NCI-H510A treated with DMSO at 0.1 percent for 48 hours (cell line): ENCODE measurements around the gene PGF.

Source experiments
- DNase-seq: peaks from one replicate; lab custom pipeline; 2025; lab: John Stamatoyannopoulos, UW

The PGF gene

GRCh38 chr14:74956280-74957072, 1.1 kb upstream of the PGF start:
- DNase-seq, result no peak

DNA sequence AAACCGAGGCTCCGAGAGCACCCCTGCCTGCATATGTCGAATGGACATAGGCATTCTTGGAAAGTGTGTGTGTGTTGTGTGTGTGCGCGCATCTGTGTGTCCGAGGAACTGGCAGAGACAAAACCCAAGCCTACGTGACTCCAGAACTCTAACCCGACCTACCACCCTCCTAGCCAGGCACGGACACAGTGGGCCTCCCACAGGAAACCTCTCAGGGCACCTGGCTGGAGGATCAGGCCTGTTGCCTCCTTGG, 556 bp upstream of the PGF start:
- no peak for DNase-seq

- no peak for DNase-seq
These were observed 509 bp downstream of the PGF start for GRCh38 chr14:74954947-74955228.

DNA sequence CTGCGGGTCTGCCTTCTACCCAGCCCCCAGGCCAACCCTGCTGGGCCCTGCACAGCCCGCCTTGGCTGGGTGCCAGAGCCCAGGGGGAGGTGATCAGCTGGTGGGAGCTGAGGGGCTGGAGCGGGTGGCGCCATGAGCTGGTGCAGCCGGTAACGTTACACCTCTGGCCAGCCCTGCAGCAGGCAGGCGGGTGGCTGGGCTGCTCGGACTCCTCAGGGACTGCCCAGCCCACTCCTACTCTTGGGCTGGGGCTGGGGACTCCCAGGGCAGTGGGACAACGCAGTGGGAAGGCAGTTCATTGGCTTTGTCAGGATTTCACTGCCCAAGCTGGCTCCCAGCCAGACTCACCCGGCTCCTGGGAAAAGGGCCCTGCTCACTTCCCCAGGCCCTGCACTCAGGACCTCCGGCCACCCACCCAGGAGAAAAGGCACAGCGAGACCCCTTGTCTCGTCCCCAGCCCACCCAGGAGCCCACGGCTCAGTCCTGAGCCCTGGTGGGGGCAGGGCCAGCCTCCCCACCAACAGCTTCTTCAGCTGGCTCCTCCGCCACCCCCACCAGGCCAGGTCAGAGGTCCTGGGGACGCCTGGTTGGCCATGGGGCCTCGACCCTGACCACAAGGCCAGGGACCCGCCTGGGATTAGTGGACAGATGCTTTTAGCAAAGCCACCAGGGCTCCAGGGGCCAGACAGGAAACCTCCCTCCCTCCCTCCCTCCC, 1.0 kb downstream of the PGF start:
- peak; percentile 17 for DNase-seq

DNA sequence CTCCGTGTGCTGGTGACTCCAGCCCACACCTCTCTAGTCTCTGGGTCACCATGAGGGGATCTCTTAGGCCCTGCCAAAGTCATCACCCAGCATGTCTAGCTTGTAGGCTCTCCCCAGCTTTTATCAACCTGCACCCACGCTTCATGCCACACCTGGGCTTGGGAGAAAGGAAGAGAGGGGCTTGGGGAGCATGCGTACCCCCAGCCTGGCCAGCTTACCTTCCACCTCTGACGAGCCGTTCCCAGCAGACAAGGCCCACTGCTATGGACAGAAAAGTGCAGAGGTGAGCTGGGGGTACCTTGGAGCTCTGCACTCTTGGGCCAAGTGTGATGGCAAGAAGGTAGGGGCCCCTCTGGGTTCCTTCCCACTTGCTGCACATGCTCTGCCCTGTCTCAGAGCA, 1.7 kb downstream of the PGF start:
- DNase-seq, result no peak

GRCh38 chr14:74952697-74953484, 2.5 kb downstream of the PGF start:
- no peak for DNase-seq

- DNase-seq, result no peak
These were observed 3.2 kb downstream of the PGF start for GRCh38 chr14:74952180-74952665.

- no peak for DNase-seq
These were observed 3.8 kb downstream of the PGF start for GRCh38 chr14:74951443-74952179.

DNA sequence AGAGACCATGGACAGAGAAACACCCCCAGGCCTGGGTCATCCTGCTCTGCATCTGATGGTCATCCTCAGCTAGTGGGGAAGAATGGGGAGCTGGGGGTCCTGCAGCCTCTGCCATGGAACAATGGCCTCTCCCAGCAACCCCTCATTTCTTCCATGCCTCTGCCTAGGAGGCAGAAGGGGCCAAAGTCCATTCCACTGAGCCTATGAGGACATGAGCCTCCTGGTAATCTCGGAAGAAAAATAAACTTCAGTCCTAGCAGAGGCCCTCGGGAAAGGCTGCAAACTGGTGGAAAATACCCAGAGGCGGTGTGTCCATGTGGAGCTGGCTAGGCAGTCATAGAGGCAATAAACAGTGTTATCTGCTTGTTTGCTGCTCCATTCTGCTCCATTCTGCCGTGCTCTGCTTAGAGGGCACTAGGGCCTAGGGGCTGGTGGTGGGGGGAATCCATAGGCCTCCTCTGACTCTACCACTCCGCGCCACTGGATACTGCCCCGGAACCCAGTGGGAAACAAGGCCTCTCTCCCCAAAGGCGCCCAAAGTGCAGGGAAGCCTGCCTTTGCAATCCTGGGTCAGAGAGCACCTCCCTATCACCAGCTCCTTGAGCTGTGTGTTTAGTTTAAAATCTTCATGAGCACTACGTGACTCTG, 4.5 kb downstream of the PGF start:
- DNase-seq, result no peak

DNA sequence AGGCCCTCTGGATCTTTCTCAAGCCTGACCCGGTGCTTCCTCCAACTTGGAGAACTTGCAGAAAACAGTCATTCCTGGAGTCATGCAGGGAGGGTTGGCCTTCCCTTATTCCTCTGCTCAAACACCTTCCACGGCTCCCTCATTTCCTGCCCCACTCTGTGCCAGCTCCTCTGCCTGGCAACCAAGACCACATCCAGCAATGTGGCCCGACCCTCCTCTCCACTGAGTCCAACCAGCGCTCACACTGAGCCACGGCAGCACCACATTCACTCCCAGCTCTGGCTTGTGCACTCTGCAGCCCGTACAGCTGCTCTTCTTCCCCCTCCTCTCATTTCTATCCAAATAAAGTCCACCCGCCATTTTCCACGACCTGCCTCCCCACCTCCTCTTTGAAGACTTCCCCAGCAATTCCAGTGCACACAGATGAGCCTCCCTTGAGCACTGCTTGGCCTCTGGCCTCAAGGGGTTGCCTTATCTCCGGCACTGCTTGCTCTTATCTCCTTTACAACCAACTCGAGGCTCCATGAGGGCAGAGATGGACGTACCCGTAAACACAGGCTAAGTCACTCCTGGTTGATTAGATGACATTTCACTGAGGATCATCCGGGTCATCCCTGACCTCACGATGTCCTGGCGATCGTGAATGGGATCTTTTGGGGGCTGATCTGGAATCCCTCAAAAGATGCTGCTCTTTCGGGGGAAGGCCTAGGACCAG, 5.4 kb downstream of the PGF start:
- no peak for DNase-seq

- no peak for DNase-seq
These were observed 6.2 kb downstream of the PGF start for GRCh38 chr14:74949191-74949601.

- DNase-seq, result no peak
These were observed 6.9 kb downstream of the PGF start for GRCh38 chr14:74948228-74949175.

GRCh38 chr14:74947353-74948227, 7.8 kb downstream of the PGF start:
- DNase-seq, result no peak

DNA sequence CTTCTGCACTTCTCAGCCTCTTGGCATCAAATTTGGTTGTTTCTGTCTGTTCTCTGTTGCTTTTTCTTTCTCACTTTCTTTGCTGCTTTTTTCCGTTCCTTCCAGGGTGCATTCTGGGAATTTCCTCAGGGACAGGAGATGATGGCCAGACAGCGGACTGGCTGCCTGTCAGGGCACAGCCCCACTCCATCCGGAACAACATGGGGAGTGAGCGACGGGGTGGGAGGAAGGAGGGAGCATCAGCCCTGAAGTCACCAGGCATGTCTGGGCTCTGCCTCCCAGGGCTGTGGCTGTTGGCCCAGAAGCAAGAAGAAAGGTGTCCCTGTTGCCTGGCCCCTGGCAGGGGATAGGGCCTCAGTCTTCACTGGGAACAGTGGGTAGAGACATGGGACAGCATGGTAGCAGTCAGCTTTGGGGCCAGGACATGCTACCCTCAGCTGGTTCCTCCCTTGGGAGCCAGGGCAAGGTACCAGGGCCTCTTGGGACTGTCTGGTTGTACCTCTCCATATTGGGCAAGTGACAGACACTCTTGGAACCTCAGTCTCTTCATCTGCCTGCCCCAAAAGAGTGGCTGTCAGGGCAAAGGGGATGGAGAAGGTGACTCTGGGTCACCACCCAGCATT, 8.6 kb downstream of the PGF start:
- DNase-seq, result no peak

DNA sequence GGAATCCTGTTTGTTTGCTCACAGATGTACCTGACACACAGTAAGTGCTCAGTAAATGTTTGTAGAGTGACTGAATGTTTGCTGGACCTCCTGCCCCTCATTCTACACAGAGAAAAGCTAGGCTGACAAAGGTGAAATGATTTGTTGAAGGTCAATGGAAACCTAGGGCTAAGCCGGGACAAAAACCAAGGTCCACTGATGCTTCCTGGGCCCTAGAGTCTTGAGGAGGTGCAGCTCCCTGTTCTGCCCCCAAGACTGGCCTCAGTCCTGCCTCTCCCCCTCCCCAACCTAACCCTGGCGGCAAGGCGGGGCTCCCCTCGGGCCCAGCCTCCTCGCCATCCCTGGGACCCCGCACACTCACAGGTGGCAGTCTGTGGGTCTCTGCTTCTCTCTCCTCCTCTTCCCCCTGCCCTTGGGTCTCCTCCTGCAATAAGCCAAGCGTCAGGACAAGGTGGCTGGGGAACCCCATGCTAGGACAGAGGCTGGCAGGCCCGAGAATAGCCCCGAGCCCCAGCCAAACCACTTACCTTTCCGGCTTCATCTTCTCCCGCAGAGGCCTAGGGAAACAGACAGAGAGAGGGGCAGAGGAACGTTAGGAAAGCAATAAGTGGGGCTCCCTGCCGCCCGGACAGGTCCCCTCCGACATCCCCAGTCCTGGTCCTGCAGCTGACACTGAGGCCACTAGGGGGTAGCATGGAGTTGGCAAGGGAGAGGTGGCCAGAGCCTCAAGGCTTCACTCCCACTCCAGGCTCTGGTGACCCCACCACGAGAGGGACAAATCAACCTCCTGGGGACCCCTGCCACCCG, 9.3 kb downstream of the PGF start:
- DNase-seq, result peak; percentile 39

GRCh38 chr14:74945261-74945851, 10.0 kb downstream of the PGF start:
- no peak for DNase-seq

DNA sequence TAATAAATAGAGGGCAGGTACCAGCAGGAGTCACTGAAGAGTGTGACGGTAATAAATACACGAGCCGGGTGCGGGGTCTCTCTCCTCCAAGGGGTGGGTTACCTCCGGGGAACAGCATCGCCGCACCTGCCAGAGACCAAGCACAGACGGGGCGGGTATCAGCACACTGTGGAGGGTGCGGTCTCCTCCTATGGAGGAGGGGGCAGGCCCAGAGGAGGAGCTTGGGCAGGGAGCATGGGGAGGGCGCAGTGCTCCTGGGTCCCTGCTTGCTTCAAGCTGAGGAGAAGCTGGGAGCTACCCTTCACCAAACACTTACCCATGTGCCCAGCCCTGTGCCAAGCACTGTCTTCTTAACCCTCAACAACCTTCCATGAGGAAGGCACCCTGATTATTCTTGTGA, 12.8 kb downstream of the PGF start:
- no peak for DNase-seq
